ENCODE data around the gene SLC6A9.

SLC6A9 gene

GRCh38 chr1:43997295-43997999, 33.8 kb downstream of the SLC6A9 start:
- no peak for TF ChIP-seq CTCF (IDR thresholded peaks at IDR 0.05; ENCODE audit: low read length, missing control alignments)
- H3K4me3 ChIP-seq (replicated peaks; ENCODE audit: low read depth, low read length): no peak overlapping the region
- no peak for DNase-seq (ENCODE audit: low read depth)

GRCh38 chr1:43996733-43997115, 34.5 kb downstream of the SLC6A9 start:
- H3K4me3 ChIP-seq (replicated peaks; ENCODE audit: low read depth, low read length): no peak overlapping the region
- no peak for TF ChIP-seq CTCF (IDR thresholded peaks at IDR 0.05; ENCODE audit: low read length, missing control alignments)
- DNase-seq (ENCODE audit: low read depth): no peak

- no peak overlapping the region for H3K4me3 ChIP-seq (replicated peaks; ENCODE audit: low read depth, low read length)
- no peak for DNase-seq (ENCODE audit: low read depth)
- no peak for TF ChIP-seq CTCF (IDR thresholded peaks at IDR 0.05; ENCODE audit: low read length, missing control alignments)
These were observed 35.1 kb downstream of the SLC6A9 start for GRCh38 chr1:43995984-43996732.

DNA sequence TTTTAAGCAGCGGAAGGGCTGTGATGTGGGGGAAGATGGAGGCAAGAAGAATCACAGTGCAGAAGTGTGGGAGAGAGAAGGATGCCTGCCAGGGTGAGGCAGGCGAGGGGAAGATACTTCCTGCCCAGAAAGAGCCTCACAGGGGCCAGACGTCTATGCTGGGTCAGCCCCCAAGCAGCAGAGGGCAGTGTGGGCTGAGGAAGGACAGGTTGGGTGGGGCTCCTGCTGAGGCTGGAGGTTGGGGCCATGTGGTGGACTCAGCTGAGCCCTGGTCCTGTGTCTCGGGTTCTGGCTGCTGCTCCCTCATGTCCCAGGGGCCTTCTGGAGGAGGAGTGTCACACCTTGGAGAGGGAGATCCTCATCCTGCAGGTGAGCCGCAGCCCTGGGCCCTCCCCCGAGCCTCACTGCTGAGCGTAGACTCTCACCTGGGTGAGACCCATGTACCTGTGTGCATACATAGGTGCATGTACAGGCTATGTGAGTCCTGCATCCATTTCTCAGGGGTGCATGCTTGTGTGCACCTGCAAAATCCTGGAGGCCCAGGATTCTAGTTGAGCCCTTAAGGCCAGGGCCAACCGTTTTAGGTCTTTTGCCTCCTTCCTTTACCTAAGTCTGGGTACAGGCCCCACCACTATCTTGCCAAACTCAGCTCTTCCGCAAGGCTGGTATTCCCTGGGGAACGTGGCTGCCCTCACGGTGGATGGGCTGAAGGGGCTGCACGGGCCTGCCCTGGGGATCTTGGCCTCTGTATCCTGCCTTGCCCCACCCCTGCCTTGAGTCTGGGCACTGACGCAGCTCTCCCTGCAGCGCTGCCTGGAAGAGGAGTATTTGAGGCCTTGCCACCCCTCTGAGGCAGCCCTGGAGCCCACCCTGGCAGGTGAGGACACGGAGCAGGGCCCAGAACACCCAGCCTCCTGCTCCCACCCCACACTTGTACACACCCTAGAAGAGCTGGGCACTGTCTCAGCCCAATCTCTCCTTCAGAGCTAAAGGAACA, 36.2 kb downstream of the SLC6A9 start:
- DNase-seq (ENCODE audit: low read depth): peak; percentile 33
- H3K4me3 ChIP-seq (replicated peaks; ENCODE audit: low read depth, low read length): no peak overlapping the region
- TF ChIP-seq CTCF (IDR thresholded peaks at IDR 0.05; ENCODE audit: low read length, missing control alignments): peak; percentile 38

- no peak for TF ChIP-seq CTCF (IDR thresholded peaks at IDR 0.05; ENCODE audit: low read length, missing control alignments)
- DNase-seq (ENCODE audit: low read depth): no peak
- no peak overlapping the region for H3K4me3 ChIP-seq (replicated peaks; ENCODE audit: low read depth, low read length)
These were observed 37.2 kb downstream of the SLC6A9 start for GRCh38 chr1:43994071-43994470.

DNA sequence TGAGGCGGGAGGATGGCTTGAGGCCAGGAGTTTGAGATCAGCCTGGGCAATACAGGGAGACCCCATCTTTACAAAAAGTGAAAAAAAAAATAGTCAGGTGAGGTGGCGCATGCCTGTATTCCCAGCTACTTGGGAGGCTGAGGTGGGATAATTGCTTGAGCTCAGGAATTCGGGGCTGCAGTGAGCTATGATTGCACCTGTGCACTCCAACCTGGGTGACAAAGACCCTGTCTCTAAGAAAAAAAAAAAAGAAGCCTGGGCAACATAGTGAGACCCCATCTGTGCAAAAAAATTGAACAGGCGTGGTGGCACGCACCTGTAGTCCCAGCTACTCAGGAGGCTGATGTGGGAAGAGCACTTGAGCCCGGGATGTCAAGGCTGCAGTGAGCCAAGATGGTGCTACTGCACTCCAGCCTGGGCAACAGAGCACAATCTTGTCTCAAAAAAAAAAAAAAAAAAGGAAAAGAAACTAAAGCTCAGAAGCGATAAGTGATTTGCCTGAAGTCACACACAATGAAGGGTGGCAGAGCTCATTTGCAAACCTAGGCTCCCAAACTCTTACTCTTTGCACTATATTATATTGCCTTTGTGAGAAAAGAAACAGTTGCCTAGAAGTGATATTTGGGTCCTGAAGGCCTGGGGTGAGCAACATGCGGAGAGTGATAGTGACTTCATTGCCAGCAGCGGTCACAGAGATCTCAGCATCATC, 37.9 kb downstream of the SLC6A9 start:
- DNase-seq (ENCODE audit: low read depth): no peak
- no peak for TF ChIP-seq CTCF (IDR thresholded peaks at IDR 0.05; ENCODE audit: low read length, missing control alignments)
- H3K4me3 ChIP-seq (replicated peaks; ENCODE audit: low read depth, low read length): no peak overlapping the region
